Cardiac muscle cell (in vitro differentiated cells and primary cell): ENCODE data around the gene KRTAP12-1. TPM values are rescaled to one million over a fixed set of nuclear protein-coding genes. Genes with fewer than 3 reads are reported as not detected.
"Not testable (repeated sequence)": the region's sequence is repeated elsewhere in the genome, so short reads cannot be mapped to it uniquely, and the experiment has no call there.

Experiments
- DNase-seq, 2 donors: peaks; one replicate each; pipeline versions ENCODE4 v3.0.0 to v3.0.0-alpha.2; 2010 to 2017; ENCODE audit warnings: low read depth in 1 of 2, low spot score in 1 of 2
- H3K27ac ChIP-seq: fragments of 200-600 bp; sonication (generic); 2 replicates; pipeline ENCODE4 v1.5.1; 2016
- H3K27me3 ChIP-seq: fragments of 200-600 bp; sonication (generic); 2 replicates; pipeline ENCODE4 v1.6.0; 2016; ENCODE audit warnings: control low read depth
- H3K36me3 ChIP-seq: fragments of 200-600 bp; sonication (generic); 2 replicates; pipeline ENCODE4 v1.5.1; 2016; ENCODE audit warnings: control low read depth
- H3K4me1 ChIP-seq: fragments of 200-600 bp; sonication (generic); 2 replicates; pipeline ENCODE4 v1.8.1; 2017; ENCODE audit warnings: low read depth, mild to moderate bottlenecking, mixed run types
- H3K4me3 ChIP-seq: fragments of 200-600 bp; sonication (generic); 2 replicates; pipeline ENCODE4 v1.5.1; 2016; ENCODE audit warnings: mild to moderate bottlenecking
- H3K9me3 ChIP-seq: fragments of 200-600 bp; sonication (generic); 2 replicates; pipeline ENCODE4 v1.5.1; 2017; ENCODE audit warnings: low read depth, mild to moderate bottlenecking, control low read depth
- polyA plus RNA-seq: library from polyadenylated mRNA; unstranded; fragments of >200 nt; fragmentation: Nextera tagmentation; extraction: Ambion mirVana; gene quantifications from 2 replicates; pipeline ENCODE4 v1.2.1, GENCODE V29; 2016
- total RNA-seq: library from RNA; depleted of rRNA; stranded (reverse); fragments of >200 nt; gene quantifications from 2 replicates; pipeline ENCODE4 v1.2.3, GENCODE V29; 2016
- TF ChIP-seq, protein P1 (sequence below): IDR thresholded peaks from 2 replicates; pipeline ENCODE4 v1.5.1; 2012; ENCODE audit warnings: low read depth, mild to moderate bottlenecking, low read length

The KRTAP12-1 gene
- total and polyA plus RNA-seq, 2 experiments from 2014 or later, result not detected

DNA sequence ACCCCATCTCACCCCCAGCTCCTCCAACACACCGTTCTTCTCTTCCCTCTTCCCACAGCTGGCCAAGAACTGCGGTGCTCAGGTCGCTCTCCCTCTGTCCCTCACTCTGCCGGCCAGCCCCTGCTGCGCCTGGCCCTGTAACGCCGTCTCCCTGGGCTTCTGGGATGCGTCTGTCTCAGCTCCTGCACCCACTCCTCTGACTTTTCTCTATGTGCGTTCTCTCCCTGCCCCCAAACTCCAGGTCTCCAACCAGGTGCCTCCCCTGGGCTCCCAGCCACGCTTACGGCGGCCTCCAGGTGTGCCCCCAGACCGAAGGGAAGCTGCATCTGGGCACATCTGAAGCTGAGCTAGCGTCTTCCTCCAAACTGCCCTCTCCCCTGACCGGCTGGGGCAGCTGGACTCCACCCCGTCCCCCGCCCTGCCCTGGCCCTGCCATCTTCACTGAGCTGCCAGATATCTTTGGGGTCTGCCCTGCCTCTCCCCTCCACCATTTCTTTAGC, 17.6 kb upstream of the KRTAP12-1 start:
- no peak overlapping the region for H3K4me3 ChIP-seq
- no peak for DNase-seq
- H3K27me3 ChIP-seq, result peaks cover 32% of the 10 kb centered on the region
- no peaks in the 10 kb centered on the region for H3K9me3 ChIP-seq
- H3K27ac ChIP-seq, result no peak overlapping the region
- H3K4me1 ChIP-seq, result no peaks in the 10 kb centered on the region
- H3K36me3 ChIP-seq, result no peaks in the 10 kb centered on the region
- TF ChIP-seq, protein P1, sequence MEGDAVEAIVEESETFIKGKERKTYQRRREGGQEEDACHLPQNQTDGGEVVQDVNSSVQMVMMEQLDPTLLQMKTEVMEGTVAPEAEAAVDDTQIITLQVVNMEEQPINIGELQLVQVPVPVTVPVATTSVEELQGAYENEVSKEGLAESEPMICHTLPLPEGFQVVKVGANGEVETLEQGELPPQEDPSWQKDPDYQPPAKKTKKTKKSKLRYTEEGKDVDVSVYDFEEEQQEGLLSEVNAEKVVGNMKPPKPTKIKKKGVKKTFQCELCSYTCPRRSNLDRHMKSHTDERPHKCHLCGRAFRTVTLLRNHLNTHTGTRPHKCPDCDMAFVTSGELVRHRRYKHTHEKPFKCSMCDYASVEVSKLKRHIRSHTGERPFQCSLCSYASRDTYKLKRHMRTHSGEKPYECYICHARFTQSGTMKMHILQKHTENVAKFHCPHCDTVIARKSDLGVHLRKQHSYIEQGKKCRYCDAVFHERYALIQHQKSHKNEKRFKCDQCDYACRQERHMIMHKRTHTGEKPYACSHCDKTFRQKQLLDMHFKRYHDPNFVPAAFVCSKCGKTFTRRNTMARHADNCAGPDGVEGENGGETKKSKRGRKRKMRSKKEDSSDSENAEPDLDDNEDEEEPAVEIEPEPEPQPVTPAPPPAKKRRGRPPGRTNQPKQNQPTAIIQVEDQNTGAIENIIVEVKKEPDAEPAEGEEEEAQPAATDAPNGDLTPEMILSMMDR, result no peak

DNA sequence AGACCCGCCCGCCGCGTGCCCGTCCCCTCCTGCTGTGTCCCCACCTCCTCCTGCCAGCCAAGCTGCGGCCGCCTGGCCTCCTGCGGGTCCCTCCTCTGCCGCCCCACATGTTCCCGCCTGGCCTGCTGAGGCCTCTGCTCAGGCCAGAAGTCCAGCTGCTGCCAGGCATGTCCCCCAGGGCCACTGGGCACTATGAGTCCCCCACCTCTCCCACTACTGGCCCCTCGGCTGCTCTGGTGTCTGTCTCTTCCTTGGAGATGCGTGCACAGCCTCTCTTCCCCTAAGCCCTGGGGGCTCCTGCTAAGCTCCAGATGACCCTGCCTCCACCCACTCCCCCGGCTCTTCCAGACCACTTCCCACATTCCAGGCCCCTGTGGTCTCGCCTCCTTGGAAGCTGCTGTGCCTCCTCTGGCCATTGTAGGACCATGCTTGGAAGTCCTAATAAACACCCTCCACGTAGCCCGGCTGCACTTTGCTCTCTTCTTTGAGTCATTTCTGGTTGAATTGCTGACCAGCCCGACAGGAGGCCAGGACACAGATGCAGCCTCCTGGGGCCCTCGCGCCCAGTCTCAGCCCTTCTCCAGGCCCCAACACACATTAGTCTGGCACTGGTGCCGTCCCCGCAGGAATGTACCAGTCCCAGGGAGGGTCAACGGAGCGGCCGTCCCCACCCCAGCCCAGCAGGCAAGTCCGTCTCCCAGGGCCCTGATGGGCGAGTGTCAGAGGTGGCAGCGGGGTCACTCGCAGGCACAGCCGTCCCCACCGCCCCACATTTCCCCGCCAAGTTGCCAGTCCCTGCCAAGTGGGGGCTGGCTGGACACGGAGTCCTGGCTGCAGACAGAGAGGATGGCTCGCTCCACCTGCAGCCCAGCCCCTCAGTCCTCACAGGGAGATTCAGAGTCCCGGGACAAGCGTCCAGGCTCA, 16.1 kb upstream of the KRTAP12-1 start:
- no peaks in the 10 kb centered on the region for H3K9me3 ChIP-seq
- H3K4me1 ChIP-seq, result no peaks in the 10 kb centered on the region
- peaks cover 18% of the 10 kb centered on the region for H3K27me3 ChIP-seq
- no peak overlapping the region for H3K4me3 ChIP-seq
- no peak overlapping the region for H3K27ac ChIP-seq
- H3K36me3 ChIP-seq, result no peaks in the 10 kb centered on the region
- DNase-seq, result no peak
- TF ChIP-seq, protein P1, result no peak

DNA sequence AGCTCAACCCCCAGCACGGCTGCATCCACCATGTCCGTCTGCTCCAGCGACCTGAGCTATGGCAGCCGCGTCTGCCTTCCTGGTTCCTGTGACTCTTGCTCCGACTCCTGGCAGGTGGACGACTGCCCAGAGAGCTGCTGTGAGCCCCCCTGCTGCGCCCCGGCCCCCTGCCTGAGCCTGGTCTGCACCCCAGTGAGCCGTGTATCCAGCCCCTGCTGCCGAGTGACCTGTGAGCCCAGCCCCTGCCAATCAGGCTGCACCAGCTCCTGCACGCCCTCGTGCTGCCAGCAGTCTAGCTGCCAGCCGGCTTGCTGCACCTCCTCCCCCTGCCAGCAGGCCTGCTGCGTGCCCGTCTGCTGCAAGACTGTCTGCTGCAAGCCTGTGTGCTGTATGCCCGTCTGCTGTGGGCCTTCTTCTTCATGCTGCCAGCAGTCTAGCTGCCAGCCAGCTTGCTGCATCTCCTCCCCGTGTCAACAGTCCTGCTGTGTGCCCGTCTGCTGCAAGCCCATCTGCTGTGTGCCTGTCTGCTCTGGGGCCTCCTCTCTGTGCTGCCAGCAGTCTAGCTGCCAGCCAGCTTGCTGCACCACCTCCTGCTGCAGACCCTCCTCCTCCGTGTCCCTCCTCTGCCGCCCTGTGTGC, 15.3 kb upstream of the KRTAP12-1 start, which contains the start of gene KRTAP10-12:
Gene KRTAP10-12 (plus strand): TSS at position 1 of the 639 bp plus-strand sequence. CDS start 30 bp downstream, at position 31.
- not testable (repeated sequence) for H3K27me3 ChIP-seq, H3K27ac ChIP-seq, DNase-seq, H3K4me1 ChIP-seq, H3K9me3 ChIP-seq, H3K36me3 ChIP-seq, H3K4me3 ChIP-seq

DNA sequence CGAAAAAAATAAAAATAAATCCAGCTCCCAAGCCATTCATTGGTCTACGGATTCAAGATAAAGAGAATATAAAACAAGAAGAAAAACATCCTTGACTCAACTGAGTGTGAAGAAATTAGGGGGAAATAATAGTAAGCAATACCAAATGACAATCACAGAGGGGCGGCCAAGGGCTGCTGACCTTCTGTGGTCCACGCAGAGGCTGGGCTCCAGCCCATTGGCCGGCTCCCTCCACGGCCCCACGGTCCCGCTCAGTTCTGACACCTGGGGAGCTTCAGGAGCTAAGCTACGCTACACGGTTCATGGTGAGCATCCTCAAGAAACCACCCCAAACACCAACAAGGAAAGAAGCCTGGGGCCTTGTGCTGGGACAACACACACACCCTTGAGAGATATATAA, 14.6 kb upstream of the KRTAP12-1 start:
- DNase-seq, result no peak
- Histone ChIP-seq H3K27ac (no peak overlapping the region), H3K4me1 (no peaks in the 10 kb centered on the region), H3K9me3 (no peaks in the 10 kb centered on the region), H3K27me3 (peaks cover 3% of the 10 kb centered on the region), H3K36me3 (no peaks in the 10 kb centered on the region), H3K4me3 (no peak overlapping the region)
- TF ChIP-seq, protein P1, result no peak

DNA sequence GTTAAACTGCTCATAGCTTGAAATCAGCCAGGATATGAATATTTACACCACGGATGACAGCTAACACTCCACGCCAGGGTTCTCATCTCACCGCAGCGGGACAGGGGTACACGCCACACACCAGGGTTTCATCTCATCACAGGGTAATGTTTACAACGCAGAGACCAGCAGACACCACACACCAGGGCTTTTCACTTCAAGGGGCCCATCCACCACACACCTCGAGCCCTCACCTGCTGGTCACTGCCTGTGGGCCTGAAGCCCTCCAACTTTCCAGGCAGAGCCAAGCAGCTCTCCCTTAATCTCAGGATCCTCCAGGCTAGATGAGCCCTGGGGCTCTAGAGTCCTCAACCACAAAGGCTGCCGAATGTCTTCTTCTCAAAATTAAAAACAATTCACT, 13.7 kb upstream of the KRTAP12-1 start:
- no peak for DNase-seq
- Histone ChIP-seq H3K4me3 (no peak overlapping the region), H3K4me1 (no peaks in the 10 kb centered on the region), H3K9me3 (no peaks in the 10 kb centered on the region), H3K36me3 (no peaks in the 10 kb centered on the region), H3K27ac (no peak overlapping the region), H3K27me3 (no peaks in the 10 kb centered on the region)
- TF ChIP-seq, protein P1, result no peak

DNA sequence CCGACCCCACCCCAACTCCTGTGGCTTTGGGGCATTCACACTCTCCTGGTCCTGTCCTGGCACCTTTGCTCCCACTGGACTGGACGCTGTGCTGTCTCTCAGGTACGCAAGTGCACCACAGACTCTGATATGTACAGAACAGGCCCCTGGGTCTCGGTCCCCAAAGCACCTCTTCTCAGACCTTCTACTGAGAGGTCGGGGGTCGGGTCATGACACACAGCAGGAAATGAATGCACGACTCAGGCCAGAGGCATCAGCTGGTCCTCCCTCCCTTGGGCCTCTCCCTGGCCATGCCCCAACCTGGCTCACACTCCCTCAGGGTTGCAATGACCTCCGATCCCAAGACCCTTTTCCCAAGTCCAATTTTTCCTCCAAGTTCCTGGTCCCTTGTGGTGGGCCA, 13.2 kb upstream of the KRTAP12-1 start:
- no peaks in the 10 kb centered on the region for H3K27me3 ChIP-seq
- no peaks in the 10 kb centered on the region for H3K9me3 ChIP-seq
- no peaks in the 10 kb centered on the region for H3K4me1 ChIP-seq
- DNase-seq, result no peak
- TF ChIP-seq, protein P1, result no peak
- H3K36me3 ChIP-seq, result no peaks in the 10 kb centered on the region
- H3K4me3 ChIP-seq, result no peak overlapping the region
- no peak overlapping the region for H3K27ac ChIP-seq
